Loucy (cell line): ENCODE measurements around the gene PBOV1.

Experiments
- H2AFZ ChIP-seq: fragments of 200-600 bp; sonication (generic); 2 replicates; pipeline ENCODE4 v1.6.0; 2016; ENCODE audit warnings: antibody characterized with exemption, mild to moderate bottlenecking, low read length, moderate library complexity
- H3F3A ChIP-seq: fragments of 200-600 bp; 2 replicates; pipeline ENCODE4 v1.6.0; 2016; ENCODE audit warnings: antibody characterized with exemption, low read depth, mild to moderate bottlenecking
- H3K27me3 ChIP-seq: fragments of 200-600 bp; sonication (generic); 2 replicates; pipeline ENCODE4 v1.6.1; 2014; ENCODE audit warnings: low read length, mild to moderate bottlenecking; ENCODE audit not compliant: insufficient read depth, poor library complexity, severe bottlenecking
- H3K36me3 ChIP-seq: fragments of 200-600 bp; sonication (generic); 2 replicates; pipeline ENCODE4 v1.6.1; 2016; ENCODE audit warnings: low read length; ENCODE audit not compliant: insufficient read depth
- H3K4me1 ChIP-seq: fragments of 200-600 bp; sonication (generic); 2 replicates; pipeline ENCODE4 v1.5.1; 2014; ENCODE audit warnings: low read length, mild to moderate bottlenecking; ENCODE audit not compliant: insufficient read depth, poor library complexity, severe bottlenecking
- H3K4me2 ChIP-seq: fragments of 200-600 bp; sonication (generic); 2 replicates; pipeline ENCODE4 v1.6.0; 2014; ENCODE audit warnings: antibody characterized with exemption, low read length, low read depth, mild to moderate bottlenecking; ENCODE audit not compliant: poor library complexity, severe bottlenecking
- H3K4me3 ChIP-seq: fragments of 200-600 bp; sonication (generic); 2 replicates; pipeline ENCODE4 v1.5.1; 2014; ENCODE audit warnings: low read length, mild to moderate bottlenecking, mixed read lengths; ENCODE audit not compliant: poor library complexity, severe bottlenecking
- H3K79me2 ChIP-seq: fragments of 200-600 bp; sonication (generic); 2 replicates; pipeline ENCODE4 v1.6.1; 2014; ENCODE audit warnings: low read length; ENCODE audit not compliant: insufficient read depth
- H3K9ac ChIP-seq: fragments of 200-600 bp; sonication (generic); 2 replicates; pipeline ENCODE4 v1.6.0; 2014; ENCODE audit warnings: mild to moderate bottlenecking, low read depth, low read length, moderate library complexity; ENCODE audit not compliant: poor library complexity, severe bottlenecking
- H3K9me2 ChIP-seq: fragments of 200-600 bp; sonication (generic); replicated peaks from 2 replicates; pipeline ENCODE4 v1.6.1; 2016; ENCODE audit warnings: low read depth, low read length, mixed read lengths
- H3K9me3 ChIP-seq: fragments of 200-600 bp; sonication (generic); 2 replicates; pipeline ENCODE4 v1.6.1; 2014; ENCODE audit warnings: mild to moderate bottlenecking, antibody characterized with exemption, low read length, low read depth; ENCODE audit not compliant: insufficient read depth
- H4K20me1 ChIP-seq: fragments of 200-600 bp; sonication (generic); 2 replicates; pipeline ENCODE4 v1.6.0; 2014; ENCODE audit warnings: antibody characterized with exemption, low read length, mild to moderate bottlenecking; ENCODE audit not compliant: insufficient read depth, poor library complexity, severe bottlenecking
- CTCF ChIP-seq: fragments of 200-600 bp; sonication (generic); conservative IDR thresholded peaks from 2 replicates; pipeline ENCODE4 v1.5.1; 2014; ENCODE audit warnings: mild to moderate bottlenecking, antibody characterized with exemption, low read length
- EZH2phosphoT487 ChIP-seq: fragments of 200-600 bp; IDR thresholded peaks from 2 replicates; pipeline ENCODE4 v1.6.1; 2018; ENCODE audit warnings: antibody characterized with exemption, mild to moderate bottlenecking, moderate library complexity, borderline replicate concordance

PBOV1 gene

DNA sequence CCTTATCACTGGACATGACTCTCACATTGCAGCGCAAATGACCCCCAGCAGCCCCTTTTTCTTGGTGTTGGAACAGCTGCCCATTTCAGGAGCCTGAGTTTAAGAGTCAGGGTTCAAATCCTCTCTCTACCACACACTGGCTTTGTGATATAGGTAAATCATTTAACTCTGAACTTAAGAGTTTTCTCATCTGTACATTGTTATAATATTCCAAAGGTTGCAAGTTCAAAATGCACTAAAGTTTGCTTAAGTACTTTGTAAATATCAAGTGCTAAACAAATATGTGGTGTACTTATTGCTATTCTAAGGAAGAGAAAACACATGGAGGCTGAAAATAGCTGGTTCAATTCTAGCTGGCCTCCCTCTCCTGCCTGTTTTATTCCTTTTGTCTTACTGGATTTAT lies 39.3 kb upstream of the PBOV1 start:
- H3F3A ChIP-seq, result no peaks in the 10 kb centered on the region
- H3K79me2 ChIP-seq, result no peaks in the 10 kb centered on the region
- no peak overlapping the region for H3K4me3 ChIP-seq
- TF ChIP-seq CTCF (no peak), EZH2phosphoT487 (no peak)
- no peaks in the 10 kb centered on the region for H3K36me3 ChIP-seq
- no peaks in the 10 kb centered on the region for H4K20me1 ChIP-seq
- H3K4me1 ChIP-seq, result no peaks in the 10 kb centered on the region
- no peak overlapping the region for H3K9ac ChIP-seq
- H3K9me2 ChIP-seq, result no peaks in the 10 kb centered on the region
- no peak overlapping the region for H3K4me2 ChIP-seq
- H2AFZ ChIP-seq, result no peak overlapping the region
- peaks cover 7% of the 10 kb centered on the region for H3K27me3 ChIP-seq
- H3K9me3 ChIP-seq, result no peaks in the 10 kb centered on the region

DNA sequence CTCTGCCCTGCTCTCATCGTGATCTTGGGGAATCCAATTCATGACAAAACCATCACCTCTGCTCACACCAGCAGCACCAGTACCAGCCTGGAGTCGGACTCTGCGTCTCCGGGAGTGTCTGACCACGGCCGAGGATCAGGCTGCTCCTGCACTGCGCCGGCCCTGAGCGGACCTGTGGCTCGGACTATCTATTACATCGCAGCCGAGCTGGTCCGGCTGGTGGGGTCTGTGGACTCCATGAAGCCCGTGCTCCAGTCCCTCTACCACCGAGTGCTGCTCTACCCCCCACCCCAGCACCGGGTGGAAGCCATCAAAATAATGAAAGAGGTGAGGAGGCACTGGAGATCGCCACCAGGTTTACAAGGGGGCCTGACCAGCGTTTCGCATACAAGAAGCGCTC lies 37.2 kb upstream of the PBOV1 start:
- Histone ChIP-seq H3K9me3 (no peaks in the 10 kb centered on the region), H3K79me2 (no peaks in the 10 kb centered on the region), H2AFZ (no peak overlapping the region), H3K9ac (no peak overlapping the region), H3F3A (no peaks in the 10 kb centered on the region), H3K4me3 (no peak overlapping the region), H3K27me3 (peaks cover 1% of the 10 kb centered on the region), H3K36me3 (no peaks in the 10 kb centered on the region), H3K4me1 (no peaks in the 10 kb centered on the region), H3K4me2 (no peak overlapping the region), H4K20me1 (no peaks in the 10 kb centered on the region), H3K9me2 (no peaks in the 10 kb centered on the region)
- TF ChIP-seq EZH2phosphoT487, result no peak
- no peak for TF ChIP-seq CTCF

GRCh38 chr6:138253731-138254130 lies 35.4 kb upstream of the PBOV1 start:
- Histone ChIP-seq H4K20me1 (no peaks in the 10 kb centered on the region), H3K27me3 (no peaks in the 10 kb centered on the region), H3K4me1 (no peaks in the 10 kb centered on the region), H3K9me2 (no peaks in the 10 kb centered on the region), H3K9ac (no peak overlapping the region), H3K4me2 (no peak overlapping the region), H3K79me2 (no peaks in the 10 kb centered on the region), H3K9me3 (no peaks in the 10 kb centered on the region), H3K36me3 (no peaks in the 10 kb centered on the region), H3F3A (no peaks in the 10 kb centered on the region), H2AFZ (no peak overlapping the region), H3K4me3 (no peak overlapping the region)
- TF ChIP-seq CTCF, result no peak
- TF ChIP-seq EZH2phosphoT487, result no peak
